Smooth muscle cell (in vitro differentiated cells): ENCODE measurements around the gene TBC1D24. TPM values are rescaled to one million over a fixed set of nuclear protein-coding genes. Genes with fewer than 3 reads are reported as not detected.

Experiments
- DNase-seq: peaks from one replicate; lab custom pipeline; 2025; ENCODE audit not compliant: unreplicated experiment; lab: John Stamatoyannopoulos, UW
- H2AFZ ChIP-seq: fragments of 200-600 bp; sonication (generic); 2 replicates; pipeline ENCODE4 v1.6.0; 2016; ENCODE audit warnings: antibody characterized with exemption, low read depth, mild to moderate bottlenecking
- H3F3A ChIP-seq: fragments of 200-600 bp; sonication (generic); 2 replicates; pipeline ENCODE4 v1.6.0; 2017; ENCODE audit warnings: antibody characterized with exemption, low read depth
- H3K27ac ChIP-seq: fragments of 200-600 bp; sonication (generic); 2 replicates; pipeline ENCODE4 v1.5.1; 2016; ENCODE audit warnings: low read depth, mild to moderate bottlenecking
- H3K27me3 ChIP-seq: fragments of 200-600 bp; sonication (generic); 2 replicates; pipeline ENCODE4 v1.6.1; 2016; ENCODE audit warnings: low read depth, mild to moderate bottlenecking
- H3K36me3 ChIP-seq: fragments of 200-600 bp; sonication (generic); 2 replicates; pipeline ENCODE4 v1.5.1; 2016; ENCODE audit warnings: low read depth
- H3K4me1 ChIP-seq: fragments of 200-600 bp; sonication (generic); 2 replicates; pipeline ENCODE4 v1.5.1; 2016; ENCODE audit warnings: low read depth
- H3K4me2 ChIP-seq: fragments of 200-600 bp; sonication (generic); 2 replicates; pipeline ENCODE4 v1.6.0; 2016; ENCODE audit warnings: mild to moderate bottlenecking
- H3K4me3 ChIP-seq: fragments of 200-600 bp; sonication (generic); 2 replicates; pipeline ENCODE4 v1.5.1; 2016; ENCODE audit warnings: mild to moderate bottlenecking
- H3K79me2 ChIP-seq: fragments of 200-600 bp; sonication (generic); 2 replicates; pipeline ENCODE4 v1.6.0; 2016; ENCODE audit warnings: low read depth, mild to moderate bottlenecking
- H3K9ac ChIP-seq: fragments of 200-600 bp; sonication (generic); 2 replicates; pipeline ENCODE4 v1.6.0; 2016; ENCODE audit warnings: low read depth
- H3K9me3 ChIP-seq: fragments of 200-600 bp; sonication (generic); replicated peaks from 2 replicates; pipeline ENCODE4 v1.5.1; 2016; ENCODE audit warnings: low read depth
- H4K20me1 ChIP-seq: fragments of 200-600 bp; sonication (generic); 2 replicates; pipeline ENCODE4 v1.6.0; 2016; ENCODE audit warnings: low read depth
- CTCF ChIP-seq: fragments of 200-600 bp; sonication (generic); IDR thresholded peaks from 2 replicates; pipeline ENCODE4 v1.5.1; 2017; ENCODE audit warnings: borderline replicate concordance, mild to moderate bottlenecking, antibody characterized with exemption; ENCODE audit not compliant: insufficient read depth, poor library complexity, severe bottlenecking
- WGBS: methylation state at CpG from one replicate; pipeline ENCODE4 v1.1.7; 2016; ENCODE audit warnings: low lambda C conversion rate; 5-methylcytosine and 5-hydroxymethylcytosine counted together
- polyA plus RNA-seq: library from polyadenylated mRNA; unstranded; fragments of >200 nt; fragmentation: Nextera tagmentation; extraction: Ambion mirVana; gene quantifications from 2 replicates; pipeline ENCODE4 v1.2.1, GENCODE V29; 2016
- total RNA-seq: library from RNA; depleted of rRNA; stranded (reverse); fragments of >200 nt; gene quantifications from 2 replicates; pipeline ENCODE4 v1.2.3, GENCODE V29; 2014

TBC1D24 gene
- total and polyA plus RNA-seq, 2 experiments from 2014 or later: 5.5 to 9.2 TPM

- Histone ChIP-seq H3K79me2 (peaks cover 8% of the 10 kb centered on the region), H3K27me3 (no peaks in the 10 kb centered on the region), H3K27ac (no peak overlapping the region), H2AFZ (no peak overlapping the region), H3K4me1 (no peaks in the 10 kb centered on the region), H3F3A (no peaks in the 10 kb centered on the region), H3K4me2 (no peak overlapping the region), H3K9ac (no peak overlapping the region), H3K9me3 (no peaks in the 10 kb centered on the region), H3K36me3 (no peaks in the 10 kb centered on the region), H3K4me3 (no peak overlapping the region), H4K20me1 (peaks cover 77% of the 10 kb centered on the region)
- 94% methylated on average over 12 of the region's 12 CpGs for WGBS
- no peak for TF ChIP-seq CTCF
- DNase-seq: no peak
These were observed 6.0 kb downstream of the TBC1D24 start for GRCh38 chr16:2480948-2481347.

- H3K79me2 ChIP-seq: peaks cover 8% of the 10 kb centered on the region
- H3K36me3 ChIP-seq: no peaks in the 10 kb centered on the region
These were observed 6.7 kb downstream of the TBC1D24 start for GRCh38 chr16:2481676-2482075.

GRCh38 chr16:2482249-2482648 is 7.3 kb downstream of the TBC1D24 start:
- Histone ChIP-seq H3K9ac (no peak overlapping the region), H3K4me3 (no peak overlapping the region), H2AFZ (no peak overlapping the region), H3K27ac (no peak overlapping the region), H3K36me3 (no peaks in the 10 kb centered on the region), H4K20me1 (peaks cover 83% of the 10 kb centered on the region), H3K9me3 (no peaks in the 10 kb centered on the region), H3K4me2 (no peak overlapping the region), H3F3A (no peaks in the 10 kb centered on the region), H3K4me1 (no peaks in the 10 kb centered on the region), H3K79me2 (peaks cover 7% of the 10 kb centered on the region), H3K27me3 (no peaks in the 10 kb centered on the region)
- TF ChIP-seq CTCF: no peak
- 95% methylated on average over 13 of the region's 13 CpGs for WGBS
- no peak for DNase-seq

More at GRCh38 chr16:2481676-2482075, 6.7 kb downstream of the TBC1D24 start:
- no peak overlapping the region for H3K27ac ChIP-seq
- peaks cover 78% of the 10 kb centered on the region for H4K20me1 ChIP-seq
- 89% methylated on average over 7 of the region's 7 CpGs for WGBS
- H2AFZ ChIP-seq: no peak overlapping the region
- H3K9me3 ChIP-seq: no peaks in the 10 kb centered on the region
- H3K4me3 ChIP-seq: no peak overlapping the region
- H3K9ac ChIP-seq: no peak overlapping the region
- H3K27me3 ChIP-seq: no peaks in the 10 kb centered on the region
- H3K4me2 ChIP-seq: no peak overlapping the region
- H3K4me1 ChIP-seq: no peaks in the 10 kb centered on the region
- DNase-seq: no peak
- H3F3A ChIP-seq: no peaks in the 10 kb centered on the region
- no peak for TF ChIP-seq CTCF
